Measurements from ENCODE around the gene ABI2.

Gene ABI2

DNA sequence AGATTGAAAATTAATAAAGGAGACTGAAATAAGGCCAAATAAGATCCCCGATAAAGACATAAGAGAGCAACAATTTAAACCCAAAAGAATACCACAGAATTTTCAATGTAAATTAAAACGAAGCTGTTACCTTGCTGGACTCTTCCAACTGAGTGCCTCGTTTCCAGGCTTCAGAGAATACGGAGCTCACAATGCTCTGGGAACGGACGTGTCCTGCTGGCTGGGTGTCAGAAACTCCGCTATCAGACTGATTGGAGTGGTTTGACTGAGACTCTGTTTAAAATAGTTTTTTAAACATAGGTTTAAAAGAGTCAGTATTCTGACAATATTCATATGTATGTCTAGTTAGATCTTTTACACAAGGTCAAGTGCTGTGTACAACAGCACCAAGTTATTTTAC lies 116.5 kb downstream of the ABI2 start:
- TF ChIP-seq, protein P1, sequence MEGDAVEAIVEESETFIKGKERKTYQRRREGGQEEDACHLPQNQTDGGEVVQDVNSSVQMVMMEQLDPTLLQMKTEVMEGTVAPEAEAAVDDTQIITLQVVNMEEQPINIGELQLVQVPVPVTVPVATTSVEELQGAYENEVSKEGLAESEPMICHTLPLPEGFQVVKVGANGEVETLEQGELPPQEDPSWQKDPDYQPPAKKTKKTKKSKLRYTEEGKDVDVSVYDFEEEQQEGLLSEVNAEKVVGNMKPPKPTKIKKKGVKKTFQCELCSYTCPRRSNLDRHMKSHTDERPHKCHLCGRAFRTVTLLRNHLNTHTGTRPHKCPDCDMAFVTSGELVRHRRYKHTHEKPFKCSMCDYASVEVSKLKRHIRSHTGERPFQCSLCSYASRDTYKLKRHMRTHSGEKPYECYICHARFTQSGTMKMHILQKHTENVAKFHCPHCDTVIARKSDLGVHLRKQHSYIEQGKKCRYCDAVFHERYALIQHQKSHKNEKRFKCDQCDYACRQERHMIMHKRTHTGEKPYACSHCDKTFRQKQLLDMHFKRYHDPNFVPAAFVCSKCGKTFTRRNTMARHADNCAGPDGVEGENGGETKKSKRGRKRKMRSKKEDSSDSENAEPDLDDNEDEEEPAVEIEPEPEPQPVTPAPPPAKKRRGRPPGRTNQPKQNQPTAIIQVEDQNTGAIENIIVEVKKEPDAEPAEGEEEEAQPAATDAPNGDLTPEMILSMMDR (IDR thresholded peaks at IDR 0.05; ENCODE audit: insufficient read depth, low read length, poor library complexity, severe bottlenecking): no peak
- no peak for DNase-seq (ENCODE audit: extremely low read depth, insufficient read length)
- Histone ChIP-seq H3K4me3 (replicated peaks; ENCODE audit: low read depth, low read length) (no peak overlapping the region), H3K27me3 (replicated peaks; ENCODE audit: control insufficient read depth, insufficient read depth, low read length) (no peaks in the 10 kb centered on the region), H3K36me3 (ENCODE audit: control insufficient read depth, insufficient read depth, low read length) (no peaks in the 10 kb centered on the region)

DNA sequence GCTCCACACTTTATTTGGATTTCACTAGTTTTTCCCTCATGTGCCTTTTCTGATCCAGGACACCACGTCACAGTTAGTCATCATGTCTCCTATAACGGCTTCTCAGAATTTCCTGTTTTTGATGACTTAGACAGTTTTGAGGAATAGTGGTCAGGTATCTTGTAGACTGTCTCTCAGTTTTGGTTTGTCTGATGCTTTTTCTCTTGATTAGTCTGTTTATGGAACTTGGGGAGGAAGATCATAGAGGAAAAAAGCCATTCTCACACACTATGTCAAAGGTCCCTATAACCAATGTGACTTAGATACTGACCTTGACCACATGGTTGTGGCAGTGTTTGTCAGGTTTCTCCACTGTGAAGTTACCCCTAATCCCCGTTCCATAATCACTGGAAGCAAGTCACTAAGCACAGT lies 117.9 kb downstream of the ABI2 start:
- no peaks in the 10 kb centered on the region for H3K36me3 ChIP-seq (ENCODE audit: control insufficient read depth, insufficient read depth, low read length)
- H3K27me3 ChIP-seq (replicated peaks; ENCODE audit: control insufficient read depth, insufficient read depth, low read length): no peaks in the 10 kb centered on the region
- DNase-seq (ENCODE audit: extremely low read depth, insufficient read length): no peak
- H3K4me3 ChIP-seq (replicated peaks; ENCODE audit: low read depth, low read length): no peak overlapping the region
- TF ChIP-seq, protein P1 (IDR thresholded peaks at IDR 0.05; ENCODE audit: insufficient read depth, low read length, poor library complexity, severe bottlenecking): no peak

DNA sequence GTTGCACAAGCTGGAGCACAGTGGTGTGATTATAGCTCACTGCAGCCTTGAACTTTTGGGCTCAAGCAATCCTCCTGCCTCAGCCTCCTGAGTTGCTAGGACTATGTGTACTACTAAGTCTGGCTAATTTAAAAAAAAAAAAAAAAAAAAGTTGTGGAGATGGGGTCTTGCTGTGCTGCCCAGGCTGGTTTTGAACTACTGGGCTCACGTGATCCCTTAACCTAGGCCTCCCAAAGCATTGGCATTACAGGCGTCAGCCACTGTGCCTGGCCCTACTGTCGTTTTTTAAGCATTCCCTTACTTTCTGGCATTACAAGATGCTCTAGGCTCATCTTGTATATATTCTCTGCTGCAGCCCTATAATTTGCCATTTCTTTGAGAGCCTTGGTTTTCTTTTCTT lies 118.6 kb downstream of the ABI2 start:
- DNase-seq (ENCODE audit: extremely low read depth, insufficient read length): no peak
- H3K27me3 ChIP-seq (replicated peaks; ENCODE audit: control insufficient read depth, insufficient read depth, low read length): no peaks in the 10 kb centered on the region
- no peaks in the 10 kb centered on the region for H3K36me3 ChIP-seq (ENCODE audit: control insufficient read depth, insufficient read depth, low read length)
- no peak overlapping the region for H3K4me3 ChIP-seq (replicated peaks; ENCODE audit: low read depth, low read length)
- TF ChIP-seq, protein P1 (IDR thresholded peaks at IDR 0.05; ENCODE audit: insufficient read depth, low read length, poor library complexity, severe bottlenecking): no peak

DNA sequence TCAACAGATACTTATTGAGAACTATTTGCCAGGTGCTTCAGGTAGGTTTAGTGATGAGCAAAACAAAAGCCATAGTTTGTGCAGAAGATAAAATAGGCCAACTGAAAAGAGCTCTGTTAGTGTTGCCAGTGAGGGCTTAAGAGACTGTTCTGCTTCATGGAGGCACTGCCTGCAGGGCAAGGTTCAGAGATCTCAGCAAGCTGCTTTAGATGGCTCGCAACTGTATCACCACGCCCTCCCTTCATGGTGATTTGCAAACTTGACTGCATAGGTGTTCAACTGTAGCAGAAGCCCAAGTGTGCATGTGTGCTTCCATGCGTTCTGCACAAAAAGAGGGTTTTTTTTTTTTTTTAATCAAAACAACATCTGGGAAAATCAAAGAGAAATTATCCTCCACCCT lies 122.4 kb downstream of the ABI2 start:
- TF ChIP-seq, protein P1 (IDR thresholded peaks at IDR 0.05; ENCODE audit: insufficient read depth, low read length, poor library complexity, severe bottlenecking): no peak
- no peaks in the 10 kb centered on the region for H3K27me3 ChIP-seq (replicated peaks; ENCODE audit: control insufficient read depth, insufficient read depth, low read length)
- H3K4me3 ChIP-seq (replicated peaks; ENCODE audit: low read depth, low read length): no peak overlapping the region
- no peak for DNase-seq (ENCODE audit: extremely low read depth, insufficient read length)
- H3K36me3 ChIP-seq (ENCODE audit: control insufficient read depth, insufficient read depth, low read length): no peaks in the 10 kb centered on the region

DNA sequence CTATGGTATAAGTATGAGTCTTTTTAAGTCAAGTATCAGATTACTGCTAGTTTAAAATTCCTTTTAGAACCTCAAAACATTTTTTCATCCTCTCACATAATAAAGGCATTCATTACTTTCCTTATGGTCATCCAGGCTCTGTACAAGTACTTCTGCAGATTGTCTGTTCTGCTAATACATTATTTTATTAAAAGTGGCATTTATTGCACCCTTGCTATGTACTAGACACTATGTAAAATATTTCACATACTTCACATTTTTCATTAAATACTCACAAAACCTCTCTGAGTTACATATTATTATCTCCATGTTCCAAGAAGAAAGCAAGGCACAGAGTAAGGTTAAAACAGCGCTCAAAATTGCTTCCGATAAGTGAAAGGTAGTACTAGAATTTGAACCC lies 122.8 kb downstream of the ABI2 start:
- no peaks in the 10 kb centered on the region for H3K36me3 ChIP-seq (ENCODE audit: control insufficient read depth, insufficient read depth, low read length)
- DNase-seq (ENCODE audit: extremely low read depth, insufficient read length): no peak
- H3K4me3 ChIP-seq (replicated peaks; ENCODE audit: low read depth, low read length): no peak overlapping the region
- TF ChIP-seq, protein P1 (IDR thresholded peaks at IDR 0.05; ENCODE audit: insufficient read depth, low read length, poor library complexity, severe bottlenecking): no peak
- no peaks in the 10 kb centered on the region for H3K27me3 ChIP-seq (replicated peaks; ENCODE audit: control insufficient read depth, insufficient read depth, low read length)

DNA sequence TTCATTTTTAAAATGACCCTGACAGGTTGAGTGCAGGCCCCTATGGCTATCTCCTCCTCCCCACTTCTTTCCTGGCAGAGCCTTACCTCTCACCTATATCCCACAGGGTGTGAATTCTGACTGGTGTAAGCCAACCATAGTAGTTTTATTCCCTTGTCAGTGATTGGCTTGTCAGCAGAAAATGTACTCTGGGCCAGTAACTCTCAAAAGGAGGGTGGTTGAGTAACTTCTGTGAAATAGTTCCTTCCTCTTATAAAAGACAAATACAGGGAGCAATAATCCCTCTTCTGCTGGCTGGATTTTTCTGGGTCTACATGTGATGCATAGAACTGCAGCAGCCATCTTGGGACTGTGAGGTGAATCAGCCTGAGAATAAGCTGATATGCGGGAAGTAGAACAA lies 123.5 kb downstream of the ABI2 start:
- no peak for DNase-seq (ENCODE audit: extremely low read depth, insufficient read length)
- Histone ChIP-seq H3K27me3 (replicated peaks; ENCODE audit: control insufficient read depth, insufficient read depth, low read length) (no peaks in the 10 kb centered on the region), H3K36me3 (ENCODE audit: control insufficient read depth, insufficient read depth, low read length) (no peaks in the 10 kb centered on the region), H3K4me3 (replicated peaks; ENCODE audit: low read depth, low read length) (no peak overlapping the region)
- TF ChIP-seq, protein P1 (IDR thresholded peaks at IDR 0.05; ENCODE audit: insufficient read depth, low read length, poor library complexity, severe bottlenecking): no peak
